Neural progenitor cell (in vitro differentiated cells): ENCODE data around the gene ARHGAP30.

Source experiments
- CTCF ChIP-seq: fragments of 200-600 bp; sonication (generic); IDR thresholded peaks from 2 replicates; pipeline ENCODE4 v1.5.1; 2017; ENCODE audit warnings: antibody characterized with exemption, mild to moderate bottlenecking
- EZH2 ChIP-seq: fragments of 200-600 bp; sonication (generic); IDR thresholded peaks from 2 replicates; pipeline ENCODE4 v1.6.1; 2017; ENCODE audit warnings: antibody characterized with exemption, mild to moderate bottlenecking, moderate library complexity
- EZH2phosphoT487 ChIP-seq: fragments of 200-600 bp; sonication (generic); IDR thresholded peaks from 2 replicates; pipeline ENCODE4 v1.6.1; 2017; ENCODE audit warnings: antibody characterized with exemption

GRCh38 chr1:161044535-161044907 is 25.2 kb downstream of the ARHGAP30 start:
- no peak for TF ChIP-seq EZH2
- no peak for TF ChIP-seq CTCF
- no peak for TF ChIP-seq EZH2phosphoT487
